RWPE2 (cell line): Measurements from ENCODE around the gene EVA1A.

Experiments used
- ATAC-seq: fragments of 200-7000 bp; cut with Tn5 transposase; 3 replicates; pipeline ENCODE4 v1.9.1; 2021; ENCODE audit warnings: low read depth
- DNase-seq: peaks from one replicate; pipeline ENCODE4 v3.0.0-alpha.2; 2020; ENCODE audit warnings: low spot score
- H3K27ac ChIP-seq: fragments of 450-650 bp; 2 replicates; pipeline ENCODE4 v1.5.1; 2017; ENCODE audit warnings: mild to moderate bottlenecking; ENCODE audit not compliant: poor library complexity, severe bottlenecking
- H3K27me3 ChIP-seq: fragments of 250-450 bp; sonication (Bioruptor Pico); 2 replicates; pipeline ENCODE4 v1.5.1; 2021; ENCODE audit warnings: mild to moderate bottlenecking, moderate library complexity; ENCODE audit not compliant: insufficient read depth, poor library complexity, severe bottlenecking
- H3K36me3 ChIP-seq: fragments of 250-450 bp; sonication (Bioruptor Pico); 2 replicates; pipeline ENCODE4 v1.5.1; 2020; ENCODE audit warnings: low read depth, mild to moderate bottlenecking, moderate library complexity
- H3K4me1 ChIP-seq: fragments of 250-450 bp; sonication (Bioruptor Pico); 2 replicates; pipeline ENCODE4 v1.5.1; 2021; ENCODE audit warnings: mild to moderate bottlenecking, moderate library complexity; ENCODE audit not compliant: insufficient read depth, poor library complexity, severe bottlenecking
- H3K4me3 ChIP-seq: fragments of 250-450 bp; sonication (Bioruptor Pico); 2 replicates; pipeline ENCODE4 v1.5.1; 2021; ENCODE audit warnings: mild to moderate bottlenecking, moderate library complexity; ENCODE audit not compliant: severe bottlenecking
- H3K9me3 ChIP-seq: fragments of 250-450 bp; sonication (Bioruptor Pico); 2 replicates; pipeline ENCODE4 v1.5.1; 2021; ENCODE audit warnings: mild to moderate bottlenecking, moderate library complexity; ENCODE audit not compliant: severe bottlenecking
- TF ChIP-seq, protein P1 (sequence below): fragments of 450-650 bp; IDR thresholded peaks from one replicate; pipeline ENCODE4 v1.5.1; 2017; ENCODE audit warnings: mild to moderate bottlenecking, moderate library complexity; ENCODE audit not compliant: poor library complexity, severe bottlenecking

The EVA1A gene

DNA sequence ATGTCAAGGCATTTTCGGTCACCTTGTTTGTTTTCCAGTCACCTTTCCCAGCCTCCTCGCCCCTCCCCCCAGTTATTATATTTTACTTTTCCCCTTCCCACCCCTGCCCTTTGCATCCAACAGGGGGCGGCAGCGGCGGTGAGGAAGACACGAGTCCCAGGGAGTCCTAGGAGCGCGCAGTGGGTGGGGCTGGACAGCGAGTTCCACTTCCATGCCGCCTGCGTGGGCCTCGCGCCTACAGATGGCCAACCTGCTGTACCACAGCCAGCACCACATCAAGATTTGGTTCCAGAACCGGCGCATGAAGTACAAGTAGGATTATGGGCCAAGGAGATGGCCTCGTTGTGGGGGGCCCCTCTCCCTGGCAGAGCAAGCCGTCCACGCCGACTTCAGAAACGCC, 37.2 kb upstream of the EVA1A start:
- H3K27ac ChIP-seq, result no peak overlapping the region
- DNase-seq, result no peak

DNA sequence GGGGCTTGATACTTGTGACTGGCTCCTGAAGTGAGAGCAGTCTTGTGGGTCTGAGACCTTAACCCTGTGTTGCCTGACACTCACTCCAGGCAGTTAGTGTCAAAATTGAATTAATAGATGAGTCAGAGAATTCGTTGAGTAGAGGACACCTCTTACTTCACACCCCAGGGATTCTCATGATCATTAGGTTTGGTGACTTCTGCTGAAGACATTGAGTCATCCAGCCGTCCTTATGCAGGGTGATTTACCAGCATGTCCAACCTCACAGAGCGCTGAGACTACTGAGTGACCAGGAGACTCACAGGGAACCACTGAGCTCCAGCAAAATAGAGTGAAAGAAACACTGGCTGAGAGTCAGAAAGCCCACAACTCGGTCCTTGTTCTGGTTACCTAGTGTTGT, 36.0 kb upstream of the EVA1A start:
- Histone ChIP-seq H3K9me3 (no peaks in the 10 kb centered on the region), H3K4me3 (no peak overlapping the region), H3K36me3 (no peaks in the 10 kb centered on the region), H3K27me3 (no peaks in the 10 kb centered on the region), H3K4me1 (peaks cover 33% of the 10 kb centered on the region), H3K27ac (peak overlapping the region; percentile 80)
- TF ChIP-seq, protein P1, sequence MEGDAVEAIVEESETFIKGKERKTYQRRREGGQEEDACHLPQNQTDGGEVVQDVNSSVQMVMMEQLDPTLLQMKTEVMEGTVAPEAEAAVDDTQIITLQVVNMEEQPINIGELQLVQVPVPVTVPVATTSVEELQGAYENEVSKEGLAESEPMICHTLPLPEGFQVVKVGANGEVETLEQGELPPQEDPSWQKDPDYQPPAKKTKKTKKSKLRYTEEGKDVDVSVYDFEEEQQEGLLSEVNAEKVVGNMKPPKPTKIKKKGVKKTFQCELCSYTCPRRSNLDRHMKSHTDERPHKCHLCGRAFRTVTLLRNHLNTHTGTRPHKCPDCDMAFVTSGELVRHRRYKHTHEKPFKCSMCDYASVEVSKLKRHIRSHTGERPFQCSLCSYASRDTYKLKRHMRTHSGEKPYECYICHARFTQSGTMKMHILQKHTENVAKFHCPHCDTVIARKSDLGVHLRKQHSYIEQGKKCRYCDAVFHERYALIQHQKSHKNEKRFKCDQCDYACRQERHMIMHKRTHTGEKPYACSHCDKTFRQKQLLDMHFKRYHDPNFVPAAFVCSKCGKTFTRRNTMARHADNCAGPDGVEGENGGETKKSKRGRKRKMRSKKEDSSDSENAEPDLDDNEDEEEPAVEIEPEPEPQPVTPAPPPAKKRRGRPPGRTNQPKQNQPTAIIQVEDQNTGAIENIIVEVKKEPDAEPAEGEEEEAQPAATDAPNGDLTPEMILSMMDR, result no peak
- no peak for ATAC-seq
- no peak for DNase-seq

More for the DNA sequence above, 37.2 kb upstream of the EVA1A start:
- Histone ChIP-seq H3K4me3 (no peak overlapping the region), H3K27me3 (no peaks in the 10 kb centered on the region), H3K36me3 (no peaks in the 10 kb centered on the region), H3K4me1 (peaks cover 34% of the 10 kb centered on the region), H3K9me3 (no peaks in the 10 kb centered on the region)
- TF ChIP-seq, protein P1, result no peak
- ATAC-seq, result no peak

DNA sequence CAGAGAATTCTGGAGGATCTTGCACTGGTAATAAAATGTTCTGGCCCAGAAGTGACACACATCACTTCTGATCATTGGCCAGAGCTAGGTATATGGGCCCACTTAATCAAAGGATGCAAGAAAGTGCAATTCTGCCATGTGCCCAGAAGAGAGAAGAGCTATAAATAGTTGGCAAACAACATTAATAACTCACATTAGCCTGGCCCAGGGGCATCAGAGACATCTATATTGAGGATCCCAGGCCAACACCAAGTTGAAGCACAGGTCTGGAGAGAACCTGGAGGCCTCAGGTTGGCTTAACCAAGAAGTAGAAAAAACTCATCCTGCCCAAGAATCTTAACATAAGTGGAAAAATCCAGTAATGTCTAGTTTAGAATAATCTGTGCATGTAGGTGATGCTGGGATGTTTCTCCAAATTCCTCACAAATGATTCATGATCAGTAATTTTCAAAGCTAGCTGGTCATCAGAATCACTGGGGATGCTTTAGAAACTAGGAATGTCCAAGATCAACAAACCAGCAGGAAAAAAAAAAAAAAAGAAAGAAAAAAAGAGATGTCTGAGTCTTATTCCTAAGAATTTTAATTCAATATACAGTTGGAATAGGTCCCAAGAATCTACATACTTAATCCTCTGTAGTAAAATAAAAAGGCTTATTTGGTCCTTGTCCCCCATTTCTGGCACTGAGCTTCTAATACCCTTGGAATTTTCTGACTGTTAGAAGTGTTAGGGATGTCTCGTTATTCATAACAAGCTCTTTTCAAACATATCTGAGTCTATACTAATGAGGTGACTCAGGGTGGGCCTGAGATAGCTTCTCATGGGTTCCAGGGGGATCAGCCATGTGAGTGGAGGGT, 35.0 kb upstream of the EVA1A start:
- ATAC-seq (peak; percentile 18; the same call in 1 of the 3 replicates), DNase-seq (no peak)
- Histone ChIP-seq H3K27ac (peak overlapping the region; percentile 80), H3K4me3 (no peak overlapping the region), H3K27me3 (no peaks in the 10 kb centered on the region), H3K9me3 (no peaks in the 10 kb centered on the region), H3K36me3 (no peaks in the 10 kb centered on the region), H3K4me1 (peaks cover 34% of the 10 kb centered on the region)
- TF ChIP-seq, protein P1, result no peak

DNA sequence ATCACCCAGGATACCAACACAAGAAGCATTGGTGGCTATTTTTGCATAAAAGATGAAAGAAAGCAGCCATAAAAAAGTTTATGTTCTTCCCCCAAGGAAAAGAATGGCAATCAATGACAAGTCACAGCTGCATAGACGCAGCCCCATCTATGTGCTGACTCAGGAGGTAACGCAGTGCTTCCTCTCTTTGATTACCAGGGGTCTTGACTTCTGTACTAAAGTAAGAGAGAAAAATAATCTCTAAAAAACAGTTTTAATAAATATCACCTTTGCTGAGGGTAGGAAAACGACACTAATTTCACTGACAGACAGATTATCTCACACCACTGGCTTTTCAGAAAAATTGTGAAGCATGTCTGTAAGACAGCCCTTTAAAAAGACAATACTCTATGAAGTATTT, 33.9 kb upstream of the EVA1A start:
- Histone ChIP-seq H3K4me3 (no peak overlapping the region), H3K4me1 (peaks cover 25% of the 10 kb centered on the region), H3K9me3 (no peaks in the 10 kb centered on the region), H3K27ac (peak overlapping the region; percentile 80), H3K36me3 (no peaks in the 10 kb centered on the region), H3K27me3 (no peaks in the 10 kb centered on the region)
- TF ChIP-seq, protein P1, result no peak
- no peak for ATAC-seq
- no peak for DNase-seq

DNA sequence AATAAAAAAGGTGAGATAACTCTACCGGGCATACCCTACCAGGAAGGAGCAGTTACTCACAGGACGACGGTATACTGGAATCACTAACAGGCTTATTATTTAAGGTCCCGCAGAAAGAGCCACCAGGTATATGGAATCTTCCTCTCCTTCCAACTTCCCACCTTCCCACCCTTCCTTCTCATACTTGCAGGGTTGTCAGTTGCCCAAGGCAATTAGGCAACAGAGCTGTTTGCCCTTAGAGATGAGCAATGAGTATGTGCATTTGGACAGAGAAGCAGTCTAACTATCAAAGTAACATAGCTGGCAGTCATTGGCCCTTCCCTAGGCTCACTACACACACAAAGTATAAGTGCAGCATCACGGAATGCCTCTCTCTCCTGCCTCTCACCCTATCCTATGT, 32.1 kb upstream of the EVA1A start:
- H3K4me3 ChIP-seq, result no peak overlapping the region
- H3K36me3 ChIP-seq, result no peaks in the 10 kb centered on the region
- H3K9me3 ChIP-seq, result no peaks in the 10 kb centered on the region
- ATAC-seq (no peak), DNase-seq (no peak)
- H3K4me1 ChIP-seq, result peaks cover 35% of the 10 kb centered on the region
- no peaks in the 10 kb centered on the region for H3K27me3 ChIP-seq
- TF ChIP-seq, protein P1, result no peak
- peak overlapping the region; percentile 54 for H3K27ac ChIP-seq
